Activated CD8-positive, alpha-beta memory T cell treated with anti-CD3 and anti-CD28 coated beads, Interleukin-2, amount 50 U/mL, for 24 hours (primary cell): Measurements from ENCODE around the gene SKIC2.
"Not testable (repeated sequence)": the region's sequence is repeated elsewhere in the genome, so short reads cannot be mapped to it uniquely, and the experiment has no call there.

Source experiments
- DNase-seq: peaks from one replicate; pipeline ENCODE4 v3.0.0-alpha.2; 2020; ENCODE audit errors: extremely low read depth

Gene SKIC2

DNA sequence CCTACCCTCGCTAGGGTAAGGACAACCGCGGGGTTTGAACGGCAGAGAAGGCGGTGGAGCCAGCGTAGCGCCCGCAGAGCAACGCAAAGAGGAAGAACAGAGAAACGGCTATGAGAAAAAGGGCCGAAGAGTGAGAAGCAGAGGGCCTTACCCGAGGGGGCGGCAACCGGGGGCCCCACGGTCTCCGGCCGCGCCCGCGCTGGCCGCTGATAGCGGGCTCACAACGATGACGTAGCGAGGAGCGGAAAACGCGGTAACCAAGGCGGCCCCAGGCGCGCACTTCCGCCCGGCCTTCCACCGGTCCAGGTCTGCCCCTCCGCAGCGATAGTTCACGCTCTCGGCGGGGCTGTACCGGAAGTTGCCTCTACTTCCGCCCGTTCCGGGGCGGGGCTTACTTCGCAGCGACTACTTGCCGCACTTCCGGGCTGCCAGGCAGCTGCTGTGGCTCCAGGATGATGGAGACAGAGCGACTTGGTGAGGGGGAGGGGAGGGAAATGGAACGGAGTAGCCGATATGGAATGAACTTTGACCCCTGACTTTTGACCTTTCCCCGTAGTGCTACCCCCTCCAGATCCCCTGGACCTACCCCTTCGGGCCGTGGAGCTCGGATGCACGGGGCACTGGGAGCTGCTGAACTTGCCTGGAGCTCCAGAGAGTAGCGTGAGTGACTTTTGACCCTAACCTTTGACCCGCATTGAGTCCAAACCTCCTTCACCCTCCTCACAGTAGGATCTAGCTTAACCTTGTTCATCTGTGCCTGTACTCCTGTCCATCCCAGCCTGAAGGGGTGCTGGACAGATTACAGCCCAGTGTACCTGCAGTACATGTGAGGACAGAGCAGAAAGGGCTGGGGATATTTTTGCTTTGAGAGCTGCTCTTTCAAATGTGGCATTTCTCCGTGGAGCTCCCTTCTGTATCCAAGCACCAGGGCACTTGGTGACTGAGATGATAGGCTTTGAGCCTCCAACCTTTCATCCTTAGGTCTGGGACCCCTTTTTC, at the start of gene SKIC2, which contains the start of gene NELFE:
TSS of gene SKIC2 (plus strand) at position 435 of the 999 bp plus-strand sequence. CDS start at position 453, 18 bp downstream.
TSS of gene NELFE (minus strand) at position 231 of the 999 bp plus-strand sequence. CDS start 525 bp downstream, outside the sequence.
- peak; percentile 97 for DNase-seq

DNA sequence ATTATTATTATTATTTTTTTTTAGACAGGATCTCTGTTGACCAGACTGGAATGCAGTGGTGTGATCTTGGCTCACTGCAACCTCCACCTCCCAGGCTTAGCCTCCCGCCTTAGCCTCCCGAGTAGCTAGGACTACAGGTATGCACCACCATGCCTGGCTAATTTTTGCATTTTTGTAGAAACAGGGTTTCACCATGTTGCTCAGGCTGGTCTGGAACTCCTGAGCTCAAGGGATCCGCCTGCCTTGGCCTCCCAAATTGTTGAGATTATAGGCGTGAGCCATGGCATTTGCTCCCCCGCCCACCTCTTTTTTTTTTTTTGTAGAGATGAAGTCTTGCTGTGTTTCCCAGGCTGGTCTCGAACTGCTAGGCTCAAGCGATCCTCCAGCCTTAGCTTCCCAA, 49.7 kb upstream of the SKIC2 start:
- not testable (repeated sequence) for DNase-seq

DNA sequence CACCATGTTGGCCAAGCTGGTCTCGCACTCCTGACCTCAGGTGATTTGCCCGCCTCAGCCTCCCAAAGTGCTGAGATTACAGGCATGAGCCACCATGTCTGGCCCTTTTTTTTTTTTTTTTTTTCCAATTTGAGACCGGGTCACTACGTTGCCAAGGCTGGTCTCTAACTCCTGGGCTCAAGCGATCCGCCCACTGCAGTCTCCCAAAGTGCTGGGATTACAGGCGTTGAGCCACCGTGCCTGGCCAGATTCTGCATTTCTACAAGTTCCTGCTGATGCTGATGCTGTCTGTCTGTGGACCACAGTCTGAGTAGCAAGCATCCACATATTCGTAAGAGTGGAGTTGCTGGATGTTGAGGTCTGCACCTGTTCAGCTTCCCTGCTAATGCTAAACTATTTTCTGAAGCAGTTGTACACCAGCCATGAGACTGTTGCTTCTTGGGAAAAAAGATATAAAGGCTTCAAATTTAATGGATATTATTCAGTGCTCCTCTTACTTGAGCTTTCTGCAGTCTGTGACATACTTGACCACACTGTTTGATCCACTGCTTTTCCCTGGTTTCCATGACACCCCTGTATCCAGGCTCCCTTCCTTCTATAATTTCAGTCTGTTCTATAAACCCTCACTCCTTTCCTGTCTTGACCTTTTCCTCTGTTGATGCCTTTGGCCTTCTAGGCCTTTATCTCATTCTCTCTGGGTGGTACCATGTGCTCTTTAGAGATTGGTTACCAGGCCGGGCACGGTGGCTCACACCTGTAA, 47.0 kb upstream of the SKIC2 start:
- no peak for DNase-seq

DNA sequence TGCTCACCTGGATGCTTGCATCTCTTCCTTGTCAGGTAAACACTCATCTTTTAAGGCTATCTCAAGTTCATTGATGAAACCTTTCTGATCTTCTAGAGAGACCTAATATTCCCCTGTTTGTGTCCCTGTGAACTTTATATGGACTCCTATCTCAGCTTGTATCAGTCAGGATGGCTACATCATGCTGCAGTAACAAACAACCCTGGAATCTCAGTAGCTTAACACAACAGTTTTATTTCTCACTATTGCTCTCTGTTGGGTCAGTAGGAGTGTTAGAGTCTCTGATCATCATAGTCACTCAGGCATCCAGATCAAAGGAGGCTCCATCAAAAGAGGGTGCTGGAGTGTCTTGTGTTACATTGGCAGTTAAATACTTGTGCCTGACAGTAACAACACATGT, 43.6 kb upstream of the SKIC2 start:
- no peak for DNase-seq

DNA sequence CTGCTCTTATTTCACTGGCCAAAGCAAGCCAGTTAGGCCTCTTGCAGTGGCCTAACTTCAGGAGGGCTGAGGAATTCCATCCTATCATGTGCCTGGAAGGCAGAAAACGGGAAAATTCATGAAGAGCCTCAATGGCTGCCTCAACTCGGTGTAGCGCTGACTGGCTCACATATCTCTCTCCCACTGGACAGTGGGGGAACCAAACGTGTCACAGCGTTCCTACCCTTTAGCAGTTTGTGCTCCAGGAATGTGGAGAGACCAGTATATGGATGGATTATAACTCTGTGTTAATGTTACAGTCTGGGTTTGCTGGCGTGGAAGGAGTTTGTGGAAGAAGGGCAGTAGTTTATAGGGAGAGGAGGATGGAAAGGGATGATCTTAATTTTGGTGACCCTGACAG, 43.2 kb upstream of the SKIC2 start:
- DNase-seq = no peak

DNA sequence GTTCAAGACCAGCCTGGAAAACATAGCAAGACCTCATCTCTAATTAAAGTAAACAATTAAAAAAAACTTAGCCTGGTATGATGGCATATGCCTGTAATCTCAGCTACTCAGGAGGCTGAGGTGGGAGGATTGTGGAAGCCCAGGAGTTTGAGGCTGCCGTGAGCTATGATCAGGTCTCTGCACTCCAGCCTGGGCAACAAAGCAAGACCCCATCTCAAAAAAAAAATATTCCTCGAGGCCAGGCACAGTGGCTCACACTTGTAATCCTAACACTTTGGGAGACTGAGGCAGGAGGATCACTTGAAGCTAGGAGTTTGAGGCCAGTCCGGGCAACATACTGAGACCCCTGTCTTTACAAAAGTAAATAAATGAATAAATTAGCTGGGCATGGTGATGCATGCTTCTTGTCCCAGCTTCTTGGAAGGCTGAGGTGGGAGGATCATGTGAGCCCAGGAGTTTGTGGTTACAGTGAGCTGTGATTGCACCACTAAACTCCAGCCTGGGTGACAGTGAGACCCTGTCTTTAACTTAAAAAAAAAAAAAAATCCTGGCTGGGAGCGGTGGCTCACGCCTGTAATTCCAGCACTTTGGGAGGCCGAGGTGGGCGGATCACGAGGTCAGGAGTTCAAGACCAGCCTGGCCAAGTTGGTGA, 40.8 kb upstream of the SKIC2 start:
- DNase-seq = no peak

DNA sequence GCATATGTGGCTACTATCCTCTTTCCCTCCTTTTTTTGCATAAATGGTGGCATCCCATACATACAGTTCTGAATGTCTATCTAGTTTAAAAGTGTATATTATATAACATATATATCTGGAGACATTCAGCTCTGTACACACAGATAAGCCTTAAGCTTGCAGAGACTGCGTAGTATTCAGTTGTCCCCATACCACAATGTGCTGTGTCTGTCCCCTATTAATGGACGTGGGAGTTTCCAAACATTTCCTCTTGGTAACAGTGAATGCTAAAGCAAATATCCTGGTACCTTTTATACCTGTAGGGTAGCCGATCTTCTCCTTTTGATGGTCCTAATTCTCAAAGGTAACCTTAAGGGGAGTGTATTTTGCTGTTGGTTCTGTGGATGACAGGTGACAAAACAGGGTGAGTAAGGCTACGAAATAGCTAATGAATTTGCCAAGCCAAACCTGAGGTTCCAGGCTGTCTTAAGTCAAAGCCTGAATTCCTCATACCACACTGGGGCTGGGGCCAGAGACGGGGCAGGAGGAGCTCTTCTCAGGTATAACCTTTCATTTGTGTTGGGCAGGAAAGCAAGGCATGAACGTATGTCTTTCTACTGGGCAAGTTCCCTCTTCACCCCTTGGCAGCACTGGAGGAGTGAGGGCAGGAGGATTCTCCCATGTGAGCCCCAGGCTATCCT, 39.2 kb upstream of the SKIC2 start:
- no peak for DNase-seq

DNA sequence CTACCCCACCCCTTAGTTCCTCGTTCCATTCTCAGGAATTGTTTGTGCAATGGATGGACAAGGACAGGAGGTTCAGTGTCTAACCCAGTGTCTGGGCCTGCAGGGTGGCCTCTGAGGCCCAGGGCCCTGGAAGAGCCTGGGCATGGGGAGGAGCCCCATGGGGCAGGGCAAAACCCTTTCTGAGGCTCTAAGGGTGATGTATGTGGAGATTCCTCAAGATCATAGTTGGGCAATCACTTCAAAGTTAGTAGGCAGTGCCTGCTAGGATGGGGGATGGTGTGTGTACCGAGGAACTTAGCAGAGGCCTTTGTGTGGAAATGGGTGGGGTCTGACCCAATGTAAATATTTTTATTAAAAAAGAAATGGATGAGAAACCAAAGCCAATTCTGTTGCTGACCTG, 38.2 kb upstream of the SKIC2 start:
- no peak for DNase-seq

DNA sequence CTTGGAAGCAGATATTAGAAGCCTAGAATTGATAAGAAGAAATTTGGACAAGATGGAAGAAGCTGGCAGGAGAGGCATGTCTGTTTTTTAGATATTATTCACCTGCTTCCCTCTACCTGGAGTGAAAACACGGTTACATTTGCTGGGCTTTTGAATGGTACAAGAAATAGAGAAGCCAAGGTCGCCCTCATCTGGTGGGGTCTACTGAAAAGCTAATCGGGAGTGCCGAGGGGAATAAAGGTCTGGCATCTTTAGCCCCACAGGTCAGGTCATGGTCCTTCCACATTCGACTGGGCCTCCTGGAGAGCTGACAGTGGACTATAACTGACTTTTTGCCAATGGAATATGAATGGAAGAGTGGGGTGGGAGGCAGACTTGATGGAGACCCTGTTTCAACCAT, 36.0 kb upstream of the SKIC2 start:
- no peak for DNase-seq

DNA sequence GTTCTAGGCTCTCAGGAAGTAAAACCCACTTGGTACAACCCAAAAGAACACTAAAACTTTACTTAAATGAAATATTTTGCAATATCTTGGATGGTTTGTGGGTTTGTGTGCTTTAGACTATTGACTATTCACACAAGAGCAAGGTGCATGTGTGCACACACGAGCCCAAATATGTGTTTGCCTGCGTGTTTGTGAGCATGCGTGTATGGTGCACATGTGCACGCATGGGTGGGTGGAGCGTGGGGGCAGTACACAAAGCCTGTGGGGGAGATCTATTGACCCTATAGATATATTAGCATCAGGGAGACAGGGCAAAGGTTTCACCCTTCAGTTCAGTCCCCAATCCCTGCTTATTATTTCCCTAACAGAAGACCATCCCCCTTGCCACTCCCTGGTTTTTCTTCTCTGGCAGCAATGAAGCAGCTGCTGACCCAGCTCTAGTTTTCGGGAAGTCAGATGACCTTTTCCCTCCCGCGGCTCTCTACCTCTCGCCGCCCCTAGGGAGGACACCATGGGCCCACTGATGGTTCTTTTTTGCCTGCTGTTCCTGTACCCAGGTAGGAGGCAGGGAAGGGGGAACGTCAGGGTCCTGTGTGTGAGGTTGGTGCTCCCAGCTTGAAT, 31.6 kb upstream of the SKIC2 start, which contains the start of gene C2:
TSS of gene C2 (plus strand) at position 476 of the 621 bp plus-strand sequence. CDS start at position 512, 36 bp downstream.
- DNase-seq = no peak

DNA sequence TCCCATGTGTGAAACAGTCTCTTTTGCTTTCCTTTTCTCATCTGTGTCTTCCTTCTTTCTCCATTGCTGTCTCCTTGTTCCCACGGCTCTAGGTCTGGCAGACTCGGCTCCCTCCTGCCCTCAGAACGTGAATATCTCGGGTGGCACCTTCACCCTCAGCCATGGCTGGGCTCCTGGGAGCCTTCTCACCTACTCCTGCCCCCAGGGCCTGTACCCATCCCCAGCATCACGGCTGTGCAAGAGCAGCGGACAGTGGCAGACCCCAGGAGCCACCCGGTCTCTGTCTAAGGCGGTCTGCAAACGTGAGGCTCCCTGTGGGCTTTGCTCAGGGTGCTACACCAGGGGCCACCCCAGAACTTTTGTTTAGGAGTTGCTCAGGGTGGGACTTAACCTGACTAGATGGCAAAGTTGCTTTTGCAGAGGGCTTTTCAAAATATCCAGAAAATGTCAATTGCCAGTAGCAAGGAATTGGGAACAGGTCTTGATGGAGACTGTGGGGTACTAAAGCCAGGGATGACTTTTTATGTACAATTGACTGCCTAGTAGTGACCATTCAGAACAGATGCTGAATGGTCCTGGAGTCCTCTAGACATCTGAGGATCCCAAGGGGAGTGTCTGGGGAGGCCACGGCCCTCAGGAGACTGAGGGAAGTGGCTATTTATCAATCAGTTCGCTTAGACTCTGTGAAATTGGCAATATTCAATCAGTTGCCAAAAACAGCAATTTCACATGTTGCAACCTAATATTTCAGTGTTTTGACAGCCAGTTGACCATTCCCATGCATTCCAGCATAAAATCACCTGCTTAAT, 30.9 kb upstream of the SKIC2 start:
- no peak for DNase-seq

DNA sequence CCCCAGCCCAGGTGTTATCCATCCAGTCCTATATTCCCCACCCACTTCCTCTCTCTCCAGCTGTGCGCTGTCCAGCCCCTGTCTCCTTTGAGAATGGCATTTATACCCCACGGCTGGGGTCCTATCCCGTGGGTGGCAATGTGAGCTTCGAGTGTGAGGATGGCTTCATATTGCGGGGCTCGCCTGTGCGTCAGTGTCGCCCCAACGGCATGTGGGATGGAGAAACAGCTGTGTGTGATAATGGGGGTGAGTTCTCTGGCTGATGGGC, 30.4 kb upstream of the SKIC2 start:
- DNase-seq = no peak

DNA sequence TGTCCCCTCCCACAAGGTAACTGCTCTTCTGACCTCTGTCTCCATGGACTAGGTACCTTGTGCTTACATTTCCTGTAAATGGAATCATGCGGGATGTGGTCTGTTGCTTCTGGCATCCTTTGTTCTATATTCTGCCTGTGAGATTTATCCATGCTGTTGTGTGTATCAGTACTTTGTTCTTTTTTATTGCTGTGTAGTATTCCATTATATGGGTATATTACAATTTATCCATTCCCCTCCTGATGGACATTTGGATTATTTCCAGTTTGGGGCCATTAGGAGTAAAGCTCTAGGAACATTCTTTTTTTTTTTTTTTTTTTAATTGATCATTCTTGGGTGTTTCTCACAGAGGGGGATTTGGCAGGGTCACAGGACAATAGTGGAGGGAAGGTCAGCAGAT, 28.0 kb upstream of the SKIC2 start:
- DNase-seq = no peak

DNA sequence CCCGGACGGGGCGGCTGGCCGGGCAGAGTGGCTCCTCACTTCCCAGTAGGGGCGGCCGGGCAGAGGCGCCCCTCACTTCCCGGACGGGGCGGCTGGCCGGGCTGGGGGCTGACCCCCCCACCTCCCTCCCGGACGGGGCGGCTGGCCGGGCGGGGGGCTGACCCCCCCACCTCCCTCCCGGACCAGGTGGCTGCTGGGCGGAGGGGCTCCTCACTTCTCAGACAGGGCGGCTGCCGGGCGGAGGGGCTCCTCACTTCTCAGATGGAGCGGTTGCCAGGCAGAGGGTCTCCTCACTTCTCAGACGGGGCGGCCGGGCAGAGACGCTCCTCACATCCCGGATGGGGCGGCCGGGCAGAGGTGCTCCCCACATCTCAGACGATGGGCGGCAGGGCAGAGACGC, 26.8 kb upstream of the SKIC2 start:
- DNase-seq = not testable (repeated sequence)

DNA sequence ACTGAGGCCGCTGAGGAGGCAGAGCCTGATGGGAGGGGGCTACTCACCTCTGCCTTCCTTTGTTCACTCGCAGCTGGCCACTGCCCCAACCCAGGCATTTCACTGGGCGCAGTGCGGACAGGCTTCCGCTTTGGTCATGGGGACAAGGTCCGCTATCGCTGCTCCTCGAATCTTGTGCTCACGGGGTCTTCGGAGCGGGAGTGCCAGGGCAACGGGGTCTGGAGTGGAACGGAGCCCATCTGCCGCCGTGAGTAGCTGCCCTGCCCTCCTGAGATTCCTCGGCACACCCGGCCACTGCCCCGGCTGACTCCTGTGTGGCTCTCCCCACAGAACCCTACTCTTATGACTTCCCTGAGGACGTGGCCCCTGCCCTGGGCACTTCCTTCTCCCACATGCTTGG, 25.4 kb upstream of the SKIC2 start:
- no peak for DNase-seq

DNA sequence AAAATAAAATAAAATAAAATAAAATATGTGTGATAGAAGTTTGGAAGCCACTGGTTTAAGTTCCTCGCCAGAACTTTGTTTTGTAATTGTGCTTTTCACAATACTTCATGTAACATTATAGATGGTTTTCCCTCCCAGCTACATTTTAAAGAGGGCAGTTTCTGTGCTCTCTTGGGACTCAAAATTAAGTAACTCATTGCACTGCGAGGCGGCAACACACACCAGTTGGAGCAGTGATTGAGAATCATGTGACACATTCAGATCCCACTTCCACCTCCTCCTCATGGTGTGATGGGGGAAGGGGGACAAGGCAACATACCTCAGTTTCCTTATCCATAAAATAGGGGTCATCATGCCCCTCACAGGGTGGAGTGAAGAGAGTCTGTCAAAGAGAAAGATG, 24.0 kb upstream of the SKIC2 start:
- DNase-seq = no peak

DNA sequence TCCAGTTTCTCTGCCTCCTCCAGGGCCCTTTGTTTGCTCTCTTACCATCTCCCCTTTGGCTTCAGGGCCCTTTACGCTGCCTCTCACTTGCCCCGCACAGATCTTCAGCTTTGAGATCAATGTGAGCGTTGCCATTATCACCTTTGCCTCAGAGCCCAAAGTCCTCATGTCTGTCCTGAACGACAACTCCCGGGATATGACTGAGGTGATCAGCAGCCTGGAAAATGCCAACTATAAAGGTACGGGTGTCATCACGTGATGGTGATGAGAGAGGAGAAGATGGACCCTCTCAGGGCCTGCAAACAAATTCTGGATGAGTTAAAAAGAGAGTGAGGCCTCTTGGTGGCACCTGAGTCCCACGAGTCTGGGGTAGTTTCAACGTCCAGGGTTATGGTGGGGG, 23.2 kb upstream of the SKIC2 start:
- no peak for DNase-seq

DNA sequence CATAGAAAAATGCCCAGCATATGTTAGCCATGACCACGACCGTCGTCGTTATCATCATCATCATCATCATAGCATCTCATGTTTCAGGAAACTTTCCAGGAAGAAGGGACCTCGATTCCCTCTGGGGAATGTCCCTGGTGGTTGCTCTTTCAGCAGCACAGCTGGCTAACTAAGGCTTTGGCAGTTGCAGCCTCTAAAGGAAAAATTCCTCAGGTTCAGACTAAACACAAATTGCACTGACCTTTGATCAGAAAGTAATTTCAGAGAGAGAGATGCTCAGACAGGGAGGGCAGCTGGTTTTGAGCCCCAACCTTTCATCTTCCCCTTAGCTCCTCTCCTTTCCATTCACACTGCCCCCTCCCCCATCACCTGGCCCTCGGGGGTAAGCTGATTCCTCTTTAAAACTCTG, 18.7 kb upstream of the SKIC2 start:
- no peak for DNase-seq

DNA sequence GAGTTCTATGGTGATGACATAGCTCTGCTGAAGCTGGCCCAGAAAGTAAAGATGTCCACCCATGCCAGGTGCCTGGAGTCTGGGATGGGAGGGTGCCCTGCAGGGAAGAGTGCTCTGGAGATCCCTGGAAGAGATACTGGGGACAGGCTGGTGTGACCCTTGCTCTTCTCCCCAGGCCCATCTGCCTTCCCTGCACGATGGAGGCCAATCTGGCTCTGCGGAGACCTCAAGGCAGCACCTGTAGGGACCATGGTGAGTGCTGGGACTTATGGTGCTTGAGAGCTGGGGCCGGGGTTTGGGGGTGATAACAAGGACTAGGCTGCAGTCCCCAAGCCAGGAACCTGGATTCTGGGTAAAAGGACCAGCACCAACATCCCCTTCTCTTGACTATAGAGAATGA, 15.2 kb upstream of the SKIC2 start:
- no peak for DNase-seq

DNA sequence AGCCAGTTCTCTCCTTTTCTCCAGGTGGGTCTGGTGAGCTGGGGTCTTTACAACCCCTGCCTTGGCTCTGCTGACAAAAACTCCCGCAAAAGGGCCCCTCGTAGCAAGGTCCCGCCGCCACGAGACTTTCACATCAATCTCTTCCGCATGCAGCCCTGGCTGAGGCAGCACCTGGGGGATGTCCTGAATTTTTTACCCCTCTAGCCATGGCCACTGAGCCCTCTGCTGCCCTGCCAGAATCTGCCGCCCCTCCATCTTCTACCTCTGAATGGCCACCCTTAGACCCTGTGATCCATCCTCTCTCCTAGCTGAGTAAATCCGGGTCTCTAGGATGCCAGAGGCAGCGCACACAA, 13.8 kb upstream of the SKIC2 start:
- DNase-seq = no peak
